GM21529 (cell line): Measurements from ENCODE around the gene UBA1.

Experiments used
- ATAC-seq: cut with Tn5 transposase; IDR thresholded peaks from one replicate; pipeline ENCODE4 v1.9.1; 2021; ENCODE audit not compliant: unreplicated experiment

UBA1 gene

DNA sequence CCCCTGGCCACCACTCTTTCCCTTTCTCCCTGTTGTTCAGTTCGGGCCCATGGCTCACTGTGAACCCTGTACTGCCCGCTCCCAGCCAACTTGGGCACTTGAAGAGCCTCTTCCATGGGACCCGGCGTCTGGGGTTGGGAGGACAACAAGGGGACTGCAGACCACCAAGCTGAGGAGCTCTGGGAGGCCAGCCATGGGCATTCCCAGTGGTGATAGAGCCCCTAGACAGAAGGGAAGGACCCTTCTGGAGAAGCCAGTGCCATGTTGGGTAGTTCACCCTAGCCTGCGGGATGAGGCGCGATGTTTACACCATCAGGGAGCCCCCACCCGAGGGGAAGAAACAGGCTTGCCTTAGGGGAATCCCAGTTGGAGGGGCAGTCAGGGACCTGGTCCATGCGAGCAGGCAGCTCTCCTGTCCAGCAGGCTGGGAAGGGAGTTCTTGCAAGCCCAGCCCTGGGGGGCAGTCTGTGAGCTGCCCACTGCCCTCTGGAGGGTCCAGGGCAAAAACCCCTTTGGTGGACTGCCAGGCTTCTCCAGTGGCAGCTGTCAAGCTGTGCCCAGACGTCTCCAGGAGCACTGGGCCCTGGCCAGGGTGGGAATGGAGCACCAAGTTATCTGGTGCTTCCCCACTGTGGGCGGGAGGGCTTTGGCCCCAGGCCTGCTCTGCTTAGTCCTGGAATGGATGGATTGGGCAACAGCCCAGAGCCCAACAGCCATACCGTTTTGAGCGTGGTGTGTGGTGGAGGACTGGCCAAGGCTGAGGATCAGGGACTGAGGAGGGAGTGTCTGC lies 23.7 kb upstream of the UBA1 start:
- ATAC-seq: no peak

DNA sequence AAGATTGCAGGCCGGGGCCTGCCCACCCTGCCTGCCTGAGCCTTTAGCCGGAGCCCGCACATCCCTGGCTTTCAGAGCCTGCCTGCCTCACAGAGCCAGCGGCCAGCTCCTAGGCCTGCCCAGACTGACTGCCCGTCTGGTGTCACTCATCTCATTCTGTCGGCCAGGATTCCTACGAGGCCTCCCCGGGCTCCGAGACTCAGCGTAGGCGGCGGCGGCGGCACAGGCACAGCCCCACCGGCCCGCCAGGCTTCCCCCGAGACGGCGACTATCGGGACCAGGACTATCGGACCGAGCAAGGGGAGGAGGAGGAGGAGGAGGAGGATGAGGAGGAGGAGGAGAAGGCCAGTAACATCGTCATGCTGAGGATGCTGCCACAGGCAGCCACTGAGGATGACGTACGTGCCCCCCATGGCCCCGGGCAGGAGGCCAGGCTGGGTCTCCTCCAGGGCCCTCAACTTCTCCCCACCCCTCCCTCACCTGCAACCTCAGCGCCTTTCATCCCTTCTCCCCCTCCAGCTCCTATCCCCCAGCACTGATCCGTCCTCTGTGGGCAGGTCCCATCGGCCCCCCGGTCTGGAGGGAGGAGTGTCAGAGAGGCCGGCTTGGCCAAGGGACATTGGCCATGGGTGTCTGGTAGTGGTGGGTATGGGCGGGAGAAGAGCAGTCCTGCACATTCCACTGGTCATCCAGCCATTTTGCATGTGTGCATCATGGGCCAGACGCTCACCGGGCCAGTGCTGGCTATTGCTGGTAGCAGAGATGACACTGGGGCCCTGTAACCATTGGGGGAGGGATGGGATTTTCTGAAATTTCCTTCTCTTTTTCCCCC lies 22.6 kb upstream of the UBA1 start:
- ATAC-seq: no peak

DNA sequence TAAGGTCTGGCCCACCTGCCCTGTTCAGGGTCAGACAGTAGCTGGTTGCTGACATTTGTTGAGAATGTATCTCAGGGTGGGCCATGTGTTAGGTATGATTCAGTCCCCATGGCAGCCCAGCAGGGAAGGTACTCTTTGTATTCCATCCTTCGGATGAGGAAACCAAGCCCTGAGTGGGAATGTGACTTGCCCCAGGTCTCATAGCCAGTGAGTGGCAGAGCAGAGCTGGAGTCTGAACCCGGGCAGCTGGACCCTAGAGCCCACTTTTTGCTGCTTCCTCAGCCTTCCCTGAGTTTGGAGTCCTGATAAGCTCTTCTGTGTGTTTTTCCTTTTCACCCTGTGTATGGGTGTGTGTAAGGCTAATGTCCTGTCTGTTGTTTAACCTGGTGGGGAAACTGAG lies 21.6 kb upstream of the UBA1 start:
- ATAC-seq: no peak

DNA sequence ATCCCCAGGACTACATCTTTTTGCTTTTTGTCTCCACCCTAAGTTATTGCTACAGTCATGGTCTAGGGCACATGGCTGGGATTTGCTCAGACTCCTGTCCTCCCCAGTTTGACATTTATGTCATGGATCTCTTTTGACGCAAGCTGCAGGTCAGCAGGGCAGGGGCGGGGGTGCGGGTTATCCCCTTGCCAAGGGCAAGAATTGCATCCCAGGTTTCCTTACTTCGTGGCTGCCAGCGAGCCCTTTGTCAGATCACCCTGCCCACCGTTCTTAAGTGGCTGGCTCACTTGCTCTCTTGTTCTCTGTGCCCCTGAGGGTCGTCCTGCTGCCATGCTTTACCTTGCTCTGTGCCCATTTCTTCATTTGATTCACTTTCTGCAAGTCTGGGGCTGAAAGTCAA lies 21.1 kb upstream of the UBA1 start:
- ATAC-seq: no peak

DNA sequence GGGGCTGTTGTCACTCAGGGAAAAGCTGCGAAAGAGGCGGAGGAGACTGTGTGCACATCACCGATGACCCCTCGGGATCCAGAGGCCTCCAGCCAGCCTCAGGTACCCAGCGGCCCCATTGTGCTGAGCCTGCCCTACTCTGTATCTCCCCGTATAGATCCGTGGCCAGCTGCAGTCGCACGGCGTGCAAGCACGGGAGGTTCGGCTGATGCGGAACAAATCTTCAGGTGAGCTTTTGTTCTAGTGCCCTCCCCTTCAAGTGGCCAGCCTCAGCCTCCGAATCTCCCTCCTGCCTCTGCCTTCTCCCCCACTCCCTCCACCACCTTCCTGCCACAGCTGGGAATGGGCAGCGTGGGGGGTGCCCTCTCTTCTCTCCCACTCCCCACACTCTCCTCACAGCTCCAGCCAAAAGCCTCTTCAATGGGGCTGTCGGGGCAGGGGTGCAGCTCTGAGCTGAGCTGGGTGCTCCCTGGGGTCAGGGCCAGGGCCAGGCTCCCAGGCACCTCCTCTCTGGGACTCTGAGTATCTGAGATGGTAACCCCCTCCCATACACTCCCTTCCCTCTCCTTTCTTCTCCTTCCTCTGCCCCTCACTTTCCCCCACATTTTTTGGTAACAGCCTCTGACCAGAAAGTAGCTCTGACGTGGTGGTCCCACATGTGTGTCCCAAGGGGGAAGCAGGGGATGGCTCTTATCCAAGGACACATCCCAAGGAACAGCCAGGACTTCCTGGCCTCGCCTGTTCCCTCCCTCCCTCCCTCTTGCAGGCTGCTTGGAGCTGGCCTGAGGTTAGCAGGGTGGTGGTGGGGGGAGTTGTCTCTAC lies 20.4 kb upstream of the UBA1 start:
- ATAC-seq: no peak

DNA sequence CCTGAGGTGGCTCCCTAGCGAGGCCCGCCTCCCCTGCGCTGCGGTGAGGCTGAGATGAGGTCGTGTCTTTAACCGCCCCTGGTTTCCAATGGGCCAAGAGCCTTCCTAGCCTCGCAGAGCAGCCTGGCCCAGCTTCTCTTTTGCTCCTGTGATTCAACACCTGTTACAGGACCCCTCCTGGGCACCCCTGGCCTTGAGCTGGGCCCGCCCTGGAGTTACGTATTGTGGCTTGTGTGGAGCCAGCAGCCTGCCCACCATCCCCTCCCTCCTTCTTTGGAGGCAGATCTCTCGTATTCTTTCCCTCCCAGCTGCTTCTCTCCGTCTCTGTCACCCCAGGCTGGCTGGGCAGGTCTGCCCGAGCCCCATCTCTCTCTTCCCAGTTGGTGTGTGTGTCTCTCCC lies 19.3 kb upstream of the UBA1 start:
- ATAC-seq: no peak

DNA sequence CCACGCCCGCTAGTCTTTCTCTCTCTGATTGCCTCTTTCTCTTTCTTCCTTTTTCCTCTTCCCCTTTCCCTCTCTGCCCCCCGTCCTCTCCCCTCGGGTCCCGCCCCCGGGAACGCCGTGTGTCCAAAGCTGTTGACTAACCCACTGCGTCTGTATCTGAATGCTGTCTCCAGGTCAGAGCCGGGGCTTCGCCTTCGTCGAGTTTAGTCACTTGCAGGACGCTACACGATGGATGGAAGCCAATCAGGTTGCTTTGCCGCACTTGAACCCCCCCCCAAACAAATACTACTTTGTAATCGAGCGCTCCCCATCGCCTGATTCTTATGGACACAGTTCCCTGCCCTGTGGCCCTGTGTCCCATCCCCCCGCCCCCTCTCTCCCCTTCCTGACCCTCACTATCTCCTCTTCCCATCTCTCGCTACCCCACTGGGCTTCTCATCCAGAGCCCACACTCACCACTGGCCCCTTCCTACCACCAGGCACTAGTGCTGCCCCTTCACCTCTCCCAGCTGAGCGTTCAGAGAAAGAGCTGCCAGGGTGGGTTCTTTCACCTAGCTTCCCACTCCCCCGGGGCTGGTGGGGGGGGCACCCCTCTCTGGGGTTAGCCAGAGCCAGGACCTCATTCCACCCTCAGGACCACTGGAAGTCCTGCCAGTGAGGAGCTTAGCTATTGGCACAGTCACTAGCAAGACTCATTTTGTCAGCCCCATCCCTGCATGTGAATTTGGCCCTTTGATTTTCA lies 18.6 kb upstream of the UBA1 start:
- ATAC-seq: no peak

DNA sequence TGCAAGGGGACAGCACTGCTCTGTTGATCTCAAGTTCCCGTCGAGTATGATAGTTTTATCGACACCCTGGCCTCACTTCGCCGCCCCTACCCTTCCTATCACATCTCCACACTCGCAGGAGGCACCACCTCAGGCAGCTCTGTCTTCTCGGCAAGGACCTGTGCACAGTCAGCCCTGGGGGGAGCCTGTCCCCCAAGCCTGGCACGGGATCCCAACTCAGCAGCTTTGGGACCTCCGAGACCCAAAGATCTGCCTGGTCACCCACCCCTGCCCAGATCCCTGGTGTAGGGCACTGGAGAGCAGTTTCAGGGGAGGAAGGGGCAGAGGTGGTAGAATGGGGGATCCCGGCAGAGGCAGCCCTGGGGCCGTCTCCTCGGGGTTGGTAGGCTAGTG lies 18.0 kb upstream of the UBA1 start:
- no peak for ATAC-seq

DNA sequence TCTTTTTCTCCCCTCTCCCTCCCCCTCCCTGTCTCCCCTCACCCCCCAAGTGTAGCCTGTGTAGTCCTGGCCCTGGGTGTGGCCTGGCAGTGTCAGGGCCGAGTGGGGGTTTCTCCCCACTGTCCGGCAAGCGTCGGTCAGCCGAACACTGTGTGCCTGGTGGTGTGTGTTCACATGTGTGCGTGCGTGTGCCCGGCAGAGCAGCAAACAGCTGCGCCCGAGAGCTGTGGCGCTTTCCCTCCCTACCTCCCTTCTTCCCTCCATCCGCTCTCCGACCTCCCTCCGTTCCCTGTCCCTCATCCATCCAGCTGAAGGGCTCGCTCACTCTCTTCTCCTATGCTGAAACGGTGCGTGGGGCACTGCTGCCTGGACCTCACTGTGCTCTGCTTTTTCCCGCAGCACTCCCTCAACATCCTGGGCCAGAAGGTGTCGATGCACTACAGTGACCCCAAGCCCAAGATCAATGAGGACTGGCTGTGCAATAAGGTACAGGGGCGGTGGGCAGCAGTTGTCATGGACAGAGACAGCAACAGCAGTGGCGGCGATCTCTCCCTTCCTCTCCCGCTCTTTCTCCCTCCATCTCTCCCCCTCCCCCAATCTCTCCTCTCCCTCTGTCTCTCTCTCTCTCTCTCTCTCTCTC lies 17.4 kb upstream of the UBA1 start:
- ATAC-seq: no peak

DNA sequence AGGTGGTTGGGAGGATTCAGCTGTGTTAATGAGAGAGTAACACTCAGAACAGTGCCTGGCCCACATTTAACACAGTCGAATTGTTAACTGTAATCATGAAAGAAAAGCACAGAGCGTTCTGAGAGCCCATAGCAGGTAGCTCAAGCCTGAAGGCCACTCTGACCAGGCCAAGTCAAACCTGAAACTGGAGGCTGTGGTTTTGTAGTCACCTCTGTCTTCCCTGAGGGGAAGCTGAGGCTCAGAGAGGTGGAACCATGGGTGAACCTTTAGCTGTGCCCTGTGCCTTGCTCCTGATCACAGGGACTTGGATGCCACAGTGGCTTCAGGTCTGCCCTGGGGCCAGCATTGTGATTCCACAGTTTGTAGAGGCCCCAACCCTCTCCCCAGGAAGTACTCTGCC lies 16.6 kb upstream of the UBA1 start:
- no peak for ATAC-seq

DNA sequence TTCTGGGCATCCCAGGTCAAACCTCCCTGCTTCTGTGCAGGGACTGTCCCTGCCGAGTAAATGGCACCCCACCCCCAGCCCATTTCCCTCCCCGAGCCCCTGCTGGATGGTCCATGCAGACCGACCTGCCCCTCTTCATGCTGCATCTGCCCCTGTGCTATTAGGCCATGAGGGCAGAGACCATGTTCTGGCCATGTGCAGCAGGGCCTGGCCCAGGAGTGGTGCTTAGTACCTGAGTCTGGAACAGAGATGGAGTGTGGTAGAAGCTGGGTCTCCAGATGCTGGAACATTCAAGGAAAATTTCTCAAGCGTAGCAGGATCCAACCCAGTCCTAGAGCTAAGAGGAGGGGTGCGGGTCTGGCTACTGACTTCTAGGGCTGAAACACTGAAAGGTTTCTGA lies 15.3 kb upstream of the UBA1 start:
- ATAC-seq: no peak

DNA sequence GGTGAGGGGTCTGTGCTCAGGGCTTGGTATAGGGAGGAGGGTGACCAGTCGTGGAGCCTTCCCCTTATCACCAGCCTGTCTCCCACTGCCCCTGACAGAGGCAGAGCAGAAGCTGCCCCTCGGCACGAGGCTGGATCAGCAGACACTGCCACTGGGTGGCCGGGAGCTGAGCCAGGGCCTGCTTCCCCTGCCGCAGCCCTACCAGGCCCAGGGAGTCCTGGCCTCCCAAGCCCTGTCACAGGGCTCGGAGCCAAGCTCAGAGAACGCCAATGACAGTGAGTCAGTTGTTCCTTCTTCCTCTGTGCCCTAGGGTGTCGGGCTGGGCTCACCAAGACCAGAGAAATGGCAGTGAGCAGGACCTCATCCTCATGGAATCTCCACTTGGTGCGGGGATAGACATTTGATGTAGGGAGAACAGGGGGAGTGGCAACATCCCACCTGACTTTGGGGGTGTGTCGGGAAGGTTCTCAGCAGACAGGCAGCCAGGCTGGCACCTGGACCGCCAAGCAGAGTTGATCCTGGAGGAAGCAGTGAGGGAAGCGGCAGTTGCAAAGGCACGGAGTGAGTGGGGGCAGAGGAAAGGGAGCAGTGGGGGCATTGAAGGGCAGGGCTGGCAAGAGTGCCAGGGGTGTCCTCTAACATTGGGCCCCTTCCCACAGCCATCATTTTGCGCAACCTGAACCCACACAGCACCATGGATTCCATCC lies 14.3 kb upstream of the UBA1 start:
- ATAC-seq: no peak

DNA sequence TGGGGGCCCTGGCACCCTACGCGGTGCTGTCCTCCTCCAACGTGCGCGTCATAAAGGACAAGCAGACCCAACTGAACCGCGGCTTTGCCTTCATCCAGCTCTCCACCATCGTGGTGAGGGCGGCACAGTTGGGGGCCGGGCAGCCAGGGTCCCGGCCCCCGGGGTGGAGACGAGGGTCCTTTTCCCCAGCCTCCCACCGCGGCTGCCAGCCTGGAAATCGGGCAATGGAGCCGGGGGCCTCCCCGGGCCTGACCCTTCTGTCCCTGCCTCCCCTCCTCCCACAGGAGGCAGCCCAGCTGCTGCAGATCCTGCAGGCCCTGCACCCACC lies 13.7 kb upstream of the UBA1 start:
- no peak for ATAC-seq

DNA sequence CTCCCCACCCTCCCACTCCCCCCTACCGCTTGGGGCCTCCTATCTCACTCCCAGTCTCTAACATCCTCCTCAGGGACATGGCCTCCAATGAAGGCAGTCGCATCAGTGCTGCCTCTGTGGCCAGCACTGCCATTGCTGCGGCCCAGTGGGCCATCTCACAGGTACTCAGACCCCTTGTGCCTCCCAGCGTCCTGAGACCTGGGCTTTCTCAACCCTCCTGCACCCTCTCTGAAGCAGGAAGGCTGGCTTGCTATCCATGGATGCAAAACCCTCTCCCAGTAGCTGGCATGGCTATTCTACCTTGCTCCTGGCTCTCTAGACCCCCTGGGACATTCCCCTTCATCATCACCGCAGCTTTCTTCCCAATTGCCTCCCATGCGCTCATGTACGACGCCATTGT lies 13.3 kb upstream of the UBA1 start:
- ATAC-seq: no peak

DNA sequence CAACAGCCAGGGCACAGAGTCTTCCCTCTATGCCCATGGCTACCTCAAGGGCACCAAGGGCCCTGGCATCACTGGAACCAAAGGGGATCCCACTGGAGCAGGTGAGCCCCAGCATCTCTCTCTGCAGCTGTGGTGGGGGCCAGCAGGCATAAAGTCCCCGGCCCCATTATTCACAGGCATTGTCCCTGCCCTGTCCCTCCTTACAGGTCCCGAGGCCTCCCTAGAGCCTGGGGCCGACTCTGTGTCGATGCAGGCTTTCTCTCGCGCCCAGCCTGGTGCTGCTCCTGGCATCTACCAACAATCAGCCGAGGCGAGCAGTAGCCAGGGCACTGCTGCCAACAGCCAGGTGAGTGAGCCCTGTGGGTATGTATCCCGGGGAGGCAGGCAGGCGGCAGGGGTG lies 12.3 kb upstream of the UBA1 start:
- no peak for ATAC-seq

DNA sequence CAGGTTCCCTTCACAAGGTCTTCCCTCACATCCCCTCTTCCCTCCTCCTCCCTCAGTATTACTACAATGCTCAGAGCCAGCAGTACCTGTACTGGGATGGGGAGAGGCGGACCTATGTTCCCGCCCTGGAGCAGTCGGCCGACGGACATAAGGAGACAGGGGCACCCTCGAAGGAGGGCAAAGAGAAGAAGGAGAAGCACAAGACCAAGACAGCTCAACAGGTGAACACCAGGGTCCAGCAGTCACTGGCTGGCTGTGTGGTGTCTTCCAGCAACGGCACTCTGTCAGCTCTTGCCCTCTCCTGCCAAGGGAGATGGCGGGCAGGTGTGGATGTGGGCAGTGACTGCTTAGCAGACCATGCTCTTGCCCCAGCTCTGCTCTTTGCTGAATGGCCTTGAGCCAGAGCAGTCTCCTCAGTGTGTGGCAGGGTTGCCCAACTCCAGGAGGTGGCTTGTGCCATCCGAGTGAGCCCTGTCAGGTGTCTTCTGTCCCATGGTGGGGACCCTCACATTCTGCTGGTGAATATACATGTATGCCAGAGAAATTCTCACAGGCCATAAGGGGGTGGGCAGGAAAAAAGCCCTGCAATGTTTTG lies 11.4 kb upstream of the UBA1 start:
- no peak for ATAC-seq

DNA sequence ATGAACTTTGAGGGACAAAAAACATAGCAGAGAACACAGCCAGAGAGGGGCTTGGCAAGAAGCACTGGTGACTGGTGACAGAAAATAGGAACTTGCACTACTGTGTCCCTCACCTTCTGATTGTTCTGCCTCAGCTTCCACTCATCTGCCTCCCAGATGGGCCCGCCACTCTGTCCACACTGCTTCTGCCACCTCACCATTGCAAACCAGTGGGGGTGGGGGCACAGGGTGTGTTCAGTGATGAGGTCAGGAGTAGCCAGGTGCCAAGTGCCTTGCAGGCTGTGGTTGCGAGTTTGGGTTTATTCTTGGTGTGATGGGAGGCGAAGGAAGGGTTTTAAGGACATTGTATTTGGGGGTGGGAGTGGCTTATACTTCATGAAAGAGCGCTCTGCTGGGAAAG lies 9.1 kb upstream of the UBA1 start:
- ATAC-seq: no peak

DNA sequence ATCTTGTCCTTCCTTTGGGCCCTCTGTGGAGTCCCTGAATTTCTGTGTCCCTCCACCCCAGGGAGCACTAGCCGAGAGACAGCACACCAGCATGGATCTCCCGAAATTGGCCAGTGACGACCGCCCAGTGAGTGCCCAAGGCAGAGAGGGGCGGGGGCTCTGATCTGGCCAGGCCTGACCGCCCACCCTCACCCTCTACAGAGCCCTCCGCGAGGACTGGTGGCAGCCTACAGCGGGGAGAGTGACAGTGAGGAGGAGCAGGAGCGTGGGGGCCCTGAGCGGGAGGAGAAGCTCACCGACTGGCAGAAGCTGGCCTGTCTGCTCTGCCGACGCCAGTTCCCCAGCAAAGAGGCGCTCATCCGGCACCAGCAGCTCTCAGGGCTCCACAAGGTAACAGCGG lies 8.4 kb upstream of the UBA1 start:
- no peak for ATAC-seq

DNA sequence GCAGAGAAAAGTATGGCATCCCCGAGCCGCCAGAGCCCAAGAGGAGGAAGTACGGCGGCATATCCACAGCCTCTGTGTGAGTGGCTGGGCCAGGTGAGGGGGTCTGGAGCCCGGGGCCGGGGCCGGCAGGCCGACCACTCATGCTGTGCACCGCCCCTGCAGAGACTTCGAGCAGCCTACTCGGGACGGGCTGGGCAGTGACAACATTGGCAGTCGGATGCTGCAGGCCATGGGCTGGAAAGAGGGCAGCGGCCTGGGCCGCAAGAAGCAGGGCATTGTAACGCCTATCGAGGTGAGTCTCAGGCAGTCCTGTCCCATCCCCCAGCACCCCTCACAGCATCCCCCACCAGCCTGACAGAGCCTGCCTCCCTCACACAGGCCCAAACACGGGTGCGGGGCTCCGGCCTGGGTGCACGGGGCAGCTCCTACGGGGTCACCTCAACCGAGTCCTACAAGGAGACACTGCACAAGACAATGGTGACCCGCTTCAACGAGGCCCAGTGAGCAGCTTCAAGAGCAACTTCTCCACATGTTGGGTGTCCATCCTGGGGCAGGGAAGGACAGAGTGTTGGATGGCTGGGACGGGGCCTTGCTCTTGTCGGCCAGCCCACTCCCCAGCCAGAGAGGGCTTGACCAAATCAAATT lies 7.4 kb upstream of the UBA1 start:
- no peak for ATAC-seq
